T47D (cell line): ENCODE measurements around the gene KCNJ10.
A peak's percentile ranks its signal among the peaks of the same experiment; 100 is the strongest.

Experiments used
- DNase-seq, 2 experiments: peaks; one replicate each; pipeline versions ENCODE4 v3.0.0 to v3.0.0-alpha.2; 2011 to 2012; ENCODE audit warnings: low read depth in 1 of 2, low spot score in 1 of 2
- JUND ChIP-seq: IDR thresholded peaks from 2 replicates; pipeline ENCODE4 v1.6.1; 2012; ENCODE audit warnings: low read depth
- in situ Hi-C: cut with HindIII; loops from 2 replicates; pipeline ENCODE4 v1.10.0; 2016; ENCODE audit warnings: low sequenced_read_pairs, low pct_unique_long_range_greater_than_20kb

KCNJ10 gene

DNA sequence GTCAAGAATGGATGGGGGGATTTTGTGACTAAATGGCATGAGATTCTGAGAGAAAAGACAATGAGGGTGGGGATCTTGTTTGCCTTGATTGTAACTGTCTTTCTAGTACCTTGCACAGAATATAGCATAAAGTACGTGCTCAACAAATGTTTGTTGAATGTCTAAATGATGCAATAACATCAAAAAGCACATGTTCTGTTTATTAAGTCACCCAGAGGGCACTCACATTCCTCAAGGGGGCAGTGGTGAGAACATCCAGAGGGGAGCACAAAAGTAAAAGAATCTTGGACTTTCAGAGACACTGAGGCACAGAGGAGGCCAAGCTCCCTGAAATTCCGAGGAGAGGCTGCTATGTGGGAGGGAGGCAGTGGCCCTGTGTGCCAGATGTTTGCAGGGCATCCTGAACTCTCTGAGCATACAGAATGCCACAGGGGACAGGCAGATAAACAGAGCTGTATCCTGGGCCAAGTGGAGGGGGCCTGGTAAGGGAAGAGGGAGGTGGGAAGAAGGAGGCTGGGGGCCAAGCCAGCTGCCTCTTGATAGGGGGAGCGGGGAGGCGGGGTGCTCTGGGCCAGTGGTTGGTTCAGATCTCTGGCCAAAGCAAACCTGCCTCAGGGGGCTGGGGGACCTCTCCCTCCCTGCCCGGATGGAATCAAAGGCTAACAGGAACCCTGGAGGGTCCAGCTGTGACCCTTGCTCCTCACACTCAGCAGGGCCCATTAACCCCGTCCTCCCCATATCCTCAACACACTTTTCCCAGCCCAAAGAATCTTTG lies 39.1 kb upstream of the KCNJ10 start:
- no peak for TF ChIP-seq JUND
- DNase-seq = peak in 1 of 2 experiments; percentile 72
- in situ Hi-C loops = no loop called here

- no peak for DNase-seq
- no peak for TF ChIP-seq JUND
- in situ Hi-C loops = no loop called here
Observed at GRCh38 chr1:160107512-160107911, 37.6 kb upstream of the KCNJ10 start.

DNA sequence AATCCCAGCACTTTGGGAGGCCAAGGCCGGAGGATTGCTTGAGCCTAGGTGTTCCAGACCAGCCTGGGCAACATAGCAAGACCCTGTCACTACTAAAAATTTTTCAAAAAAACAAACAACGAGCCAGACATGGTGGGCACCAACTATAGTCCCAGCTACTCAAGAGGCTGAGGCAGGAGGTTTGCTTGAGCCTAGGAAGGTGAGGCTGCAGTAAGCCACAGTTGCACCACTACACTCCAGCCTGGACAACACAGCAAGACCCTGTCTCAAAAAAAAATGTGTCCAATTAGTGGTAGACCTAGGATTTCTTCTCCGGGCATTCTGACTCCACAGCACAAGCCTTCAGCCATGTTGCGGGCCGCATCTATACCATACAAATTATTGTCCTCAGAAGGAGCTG lies 35.2 kb upstream of the KCNJ10 start:
- in situ Hi-C loops = no loop called here
- TF ChIP-seq JUND = no peak
- no peak for DNase-seq

- DNase-seq = no peak
- in situ Hi-C loops = no loop called here
- TF ChIP-seq JUND = no peak
Observed at GRCh38 chr1:160104486-160104885, 34.5 kb upstream of the KCNJ10 start.

- in situ Hi-C loops = no loop called here
- DNase-seq = no peak
Observed at GRCh38 chr1:160103658-160104408, 33.9 kb upstream of the KCNJ10 start.

GRCh38 chr1:160101717-160102522 lies 32.0 kb upstream of the KCNJ10 start:
- in situ Hi-C loops = no loop called here
- no peak for DNase-seq
- no peak for TF ChIP-seq JUND

More at GRCh38 chr1:160103658-160104408, 33.9 kb upstream of the KCNJ10 start:
- no peak for TF ChIP-seq JUND

DNA sequence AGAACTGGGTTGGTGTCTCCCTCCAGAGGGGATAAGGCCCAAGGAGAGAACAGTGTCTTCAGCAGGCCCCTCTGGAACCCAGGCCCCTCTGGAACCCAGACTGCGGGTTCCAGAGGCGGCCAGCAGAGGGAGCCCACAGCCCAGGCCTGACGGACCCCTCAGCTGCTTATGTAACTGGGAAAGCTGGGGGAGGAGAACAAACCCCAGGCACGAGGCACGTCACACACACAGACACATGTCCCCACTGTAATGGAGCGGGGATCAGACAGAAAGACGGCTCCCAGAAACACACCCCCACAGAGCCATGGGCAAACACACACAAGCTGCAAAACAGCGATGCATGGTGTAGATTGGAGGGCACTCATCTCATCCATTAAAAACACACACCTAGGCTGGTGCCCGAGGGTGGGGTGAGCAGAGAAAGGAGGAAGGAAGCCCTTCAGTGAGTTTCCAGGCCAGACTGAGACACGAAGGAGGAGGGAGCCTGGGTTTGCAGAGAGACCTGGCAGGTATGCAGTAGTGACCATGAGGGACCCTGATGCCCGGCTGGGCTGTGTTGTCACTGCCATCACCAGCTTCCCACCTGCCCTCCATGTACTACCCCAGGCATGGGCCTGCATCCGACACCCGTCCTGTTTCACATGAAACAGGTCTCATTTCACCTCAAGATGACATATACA lies 31.2 kb upstream of the KCNJ10 start:
- DNase-seq = peak; percentile 91 to 93
- in situ Hi-C loops = no loop called here

GRCh38 chr1:160099716-160100375 lies 29.9 kb upstream of the KCNJ10 start:
- in situ Hi-C loops = no loop called here
- TF ChIP-seq JUND = no peak
- DNase-seq = no peak

More for the DNA sequence above, 31.2 kb upstream of the KCNJ10 start:
- no peak for TF ChIP-seq JUND

DNA sequence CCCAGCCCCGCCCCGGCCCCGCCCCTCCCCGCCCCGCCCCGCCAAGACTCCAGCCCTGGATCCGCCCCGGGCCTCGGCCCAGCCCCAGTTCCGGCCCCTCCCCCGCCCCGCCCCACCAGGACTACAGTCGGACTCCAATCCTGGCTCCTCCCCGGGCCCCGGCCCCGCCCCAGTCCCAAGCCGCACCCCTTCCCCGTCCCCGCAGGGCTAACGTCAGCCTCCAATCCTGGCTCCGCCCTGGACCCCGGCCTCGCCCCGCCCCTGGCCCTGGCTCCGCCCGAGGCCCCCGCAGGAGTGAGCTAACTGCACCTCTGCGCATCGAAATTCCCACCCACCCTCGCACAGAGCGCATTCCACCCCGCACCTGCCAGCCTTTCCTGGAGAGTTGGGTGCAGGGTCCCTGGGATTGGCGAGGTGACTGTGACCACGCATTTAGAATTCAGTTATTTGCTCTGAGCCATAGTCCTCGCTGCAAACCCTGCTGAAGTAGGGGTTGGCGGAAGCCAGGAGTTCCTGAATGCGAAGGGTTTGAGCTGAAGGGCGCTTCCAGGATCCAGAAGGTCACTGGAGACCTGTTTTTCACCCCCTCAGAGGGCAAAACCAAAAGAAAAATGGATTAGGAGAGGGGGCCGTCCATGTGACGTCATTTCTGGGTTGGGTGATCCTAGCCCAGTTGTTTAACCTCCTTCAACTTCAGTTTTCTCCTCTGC lies 29.0 kb upstream of the KCNJ10 start:
- in situ Hi-C loops = no loop called here
- no peak for TF ChIP-seq JUND
- DNase-seq = peak; percentile 95 to 97

DNA sequence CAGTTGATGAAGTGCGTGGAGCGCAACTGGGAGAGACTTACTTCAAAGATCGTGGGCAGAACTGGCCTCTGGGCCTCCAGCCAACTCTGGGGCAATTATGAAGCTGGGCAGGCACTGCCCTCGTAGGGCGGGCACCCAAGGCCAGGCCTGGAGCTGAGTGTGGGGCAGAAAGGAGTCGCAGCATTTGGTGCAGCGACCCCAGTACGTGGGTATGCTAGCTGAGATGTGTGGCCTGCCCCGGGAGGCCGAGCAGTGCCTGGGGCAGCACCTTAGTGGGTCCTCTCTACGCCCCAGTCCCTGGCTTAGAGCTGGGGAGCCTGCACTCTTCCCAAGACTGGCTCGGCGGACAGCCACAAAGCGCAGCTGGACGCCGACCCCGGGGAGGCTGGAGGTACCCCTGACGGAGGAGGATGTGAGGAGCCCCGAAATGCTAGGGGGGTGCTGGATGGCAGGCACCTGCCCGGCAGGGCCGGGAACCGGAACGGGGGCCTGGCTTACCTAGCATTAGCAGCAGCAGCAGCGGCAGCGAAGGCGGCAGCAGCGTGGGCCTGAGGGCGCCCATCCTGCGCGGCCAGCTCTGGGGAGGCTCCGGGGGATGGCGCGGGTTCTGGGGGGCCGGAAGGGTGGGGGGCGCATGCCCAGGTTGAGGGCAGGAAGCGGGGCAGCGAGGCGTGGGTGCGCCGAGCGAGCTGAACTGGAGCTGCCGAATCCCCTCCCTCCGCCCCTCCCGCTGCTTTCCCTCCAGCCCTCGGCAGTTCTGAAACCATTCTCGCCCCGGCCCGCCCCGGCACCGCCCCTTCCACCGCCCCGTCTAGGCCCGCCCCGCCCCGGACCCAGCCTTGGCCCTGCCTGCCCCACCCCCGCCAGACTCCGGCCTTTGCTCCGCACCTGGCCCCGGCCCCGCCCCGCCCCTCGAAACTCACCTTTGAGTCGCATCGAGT lies 28.2 kb upstream of the KCNJ10 start, which contains the start of gene IGSF8:
Gene IGSF8, minus strand, starts transcription at position 709 of the 941 bp plus-strand sequence. Its CDS starts 147 bp downstream, at position 562.
- no peak for TF ChIP-seq JUND
- in situ Hi-C loops = no loop called here
- DNase-seq = peak; percentile 91 to 94
